Measurements from ENCODE around the gene LPXN.
A peak's percentile ranks its signal among the peaks of the same experiment; 100 is the strongest.

The LPXN gene

DNA sequence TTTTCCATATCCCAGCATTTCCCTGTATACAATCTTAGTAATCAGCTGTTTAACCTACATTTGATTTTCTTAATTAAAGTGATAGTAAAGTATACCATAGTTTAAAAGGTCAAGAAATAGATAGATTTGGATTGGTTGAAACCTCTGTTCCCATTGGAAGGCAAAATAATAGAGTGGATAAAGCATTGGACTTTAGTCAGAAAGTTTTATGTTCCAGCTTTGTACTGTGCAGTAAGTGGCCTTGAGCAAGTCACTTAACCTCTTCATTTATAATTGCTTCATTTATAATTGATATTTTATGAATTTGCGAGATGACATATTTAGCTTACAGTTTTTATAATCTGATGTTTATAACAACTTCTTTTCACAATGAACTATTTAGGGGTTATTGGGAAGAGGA is 6.8 kb upstream of the LPXN start:
- no peaks in the 10 kb centered on the region for H3K9me2 ChIP-seq (replicated peaks; ENCODE audit: insufficient read depth, low read length)
- H2AFZ ChIP-seq (ENCODE audit: low read length) = no peak overlapping the region
- no peaks in the 10 kb centered on the region for H3K9me3 ChIP-seq (replicated peaks; ENCODE audit: insufficient read depth, low read length)
- peaks cover 12% of the 10 kb centered on the region; the same call in 1 of the 2 replicates for H4K20me1 ChIP-seq (ENCODE audit: insufficient read depth, low read length)
- peaks cover 84% of the 10 kb centered on the region for H3K79me2 ChIP-seq (ENCODE audit: low read length)
- H3K4me3 ChIP-seq (ENCODE audit: low read length) = no peak overlapping the region
- peaks cover 9% of the 10 kb centered on the region; the same call in 1 of the 2 replicates for H3K36me3 ChIP-seq (replicated peaks; ENCODE audit: insufficient read depth, low read length)
- peaks cover 16% of the 10 kb centered on the region for H3F3A ChIP-seq (ENCODE audit: insufficient read depth, low read length)
- H3K4me2 ChIP-seq (ENCODE audit: low read depth, low read length) = peak overlapping the region; percentile 91; the same call in 1 of the 2 replicates
- no peaks in the 10 kb centered on the region for H3K27me3 ChIP-seq (replicated peaks; ENCODE audit: insufficient read depth, low read length)
- no peak overlapping the region for H3K27ac ChIP-seq (ENCODE audit: low read length)
- peaks cover 21% of the 10 kb centered on the region; the same call in 1 of the 2 replicates for H3K4me1 ChIP-seq (ENCODE audit: low read length)
- no peak for DNase-seq
- no peak overlapping the region for H3K9ac ChIP-seq (ENCODE audit: low read length)
- TF ChIP-seq EZH2 (optimal IDR thresholded peaks at IDR 0.05; ENCODE audit: low read depth, low read length) = no peak
- TF ChIP-seq CTCF (IDR thresholded peaks at IDR 0.05; ENCODE audit: low read length) = no peak
- no peak for TF ChIP-seq EZH2phosphoT487 (IDR thresholded peaks at IDR 0.05; ENCODE audit: low read length)

GRCh38 chr11:58580311-58580710 is 4.7 kb upstream of the LPXN start:
- peak overlapping the region; percentile 93; the same call in 1 of the 2 replicates for H3K27ac ChIP-seq (ENCODE audit: low read length)
- H3K9me3 ChIP-seq (replicated peaks; ENCODE audit: insufficient read depth, low read length) = no peaks in the 10 kb centered on the region
- H4K20me1 ChIP-seq (ENCODE audit: insufficient read depth, low read length) = peaks cover 12% of the 10 kb centered on the region; the same call in 1 of the 2 replicates
- H3K9me2 ChIP-seq (replicated peaks; ENCODE audit: insufficient read depth, low read length) = no peaks in the 10 kb centered on the region
- H3K79me2 ChIP-seq (ENCODE audit: low read length) = peaks cover 77% of the 10 kb centered on the region
- H2AFZ ChIP-seq (ENCODE audit: low read length) = no peak overlapping the region
- TF ChIP-seq EZH2 (optimal IDR thresholded peaks at IDR 0.05; ENCODE audit: low read depth, low read length) (no peak), EZH2phosphoT487 (IDR thresholded peaks at IDR 0.05; ENCODE audit: low read length) (no peak), CTCF (IDR thresholded peaks at IDR 0.05; ENCODE audit: low read length) (no peak)
- DNase-seq = no peak
- H3K4me2 ChIP-seq (ENCODE audit: low read depth, low read length) = peak overlapping the region; percentile 91
- peak overlapping the region; percentile 98; the same call in 1 of the 2 replicates for H3K9ac ChIP-seq (ENCODE audit: low read length)
- peaks cover 9% of the 10 kb centered on the region; the same call in 1 of the 2 replicates for H3K36me3 ChIP-seq (replicated peaks; ENCODE audit: insufficient read depth, low read length)
- H3K4me3 ChIP-seq (ENCODE audit: low read length) = peak overlapping the region; percentile 78
- H3F3A ChIP-seq (ENCODE audit: insufficient read depth, low read length) = peaks cover 36% of the 10 kb centered on the region
- H3K4me1 ChIP-seq (ENCODE audit: low read length) = peaks cover 27% of the 10 kb centered on the region
- H3K27me3 ChIP-seq (replicated peaks; ENCODE audit: insufficient read depth, low read length) = no peaks in the 10 kb centered on the region

GRCh38 chr11:58579192-58580129 is 3.8 kb upstream of the LPXN start:
- H3K4me2 ChIP-seq (ENCODE audit: low read depth, low read length) = peak overlapping the region; percentile 91
- peaks cover 4% of the 10 kb centered on the region; the same call in 1 of the 2 replicates for H3K36me3 ChIP-seq (replicated peaks; ENCODE audit: insufficient read depth, low read length)
- H4K20me1 ChIP-seq (ENCODE audit: insufficient read depth, low read length) = 0 out of 2 replicates have a peak, but pooled peaks cover 9% of the 10 kb centered on the region
- peaks cover 43% of the 10 kb centered on the region for H3F3A ChIP-seq (ENCODE audit: insufficient read depth, low read length)
- H3K27me3 ChIP-seq (replicated peaks; ENCODE audit: insufficient read depth, low read length) = no peaks in the 10 kb centered on the region
- H2AFZ ChIP-seq (ENCODE audit: low read length) = peak overlapping the region; percentile 22; the same call in 1 of the 2 replicates
- H3K27ac ChIP-seq (ENCODE audit: low read length) = peak overlapping the region; percentile 93
- peak overlapping the region; percentile 98 for H3K9ac ChIP-seq (ENCODE audit: low read length)
- peak; percentile 93 for DNase-seq
- peaks cover 77% of the 10 kb centered on the region for H3K79me2 ChIP-seq (ENCODE audit: low read length)
- H3K4me3 ChIP-seq (ENCODE audit: low read length) = peak overlapping the region; percentile 78
- no peaks in the 10 kb centered on the region for H3K9me3 ChIP-seq (replicated peaks; ENCODE audit: insufficient read depth, low read length)
- TF ChIP-seq EZH2phosphoT487 (IDR thresholded peaks at IDR 0.05; ENCODE audit: low read length) (no peak), CTCF (IDR thresholded peaks at IDR 0.05; ENCODE audit: low read length) (peak; percentile 72)
- H3K9me2 ChIP-seq (replicated peaks; ENCODE audit: insufficient read depth, low read length) = no peaks in the 10 kb centered on the region
- peaks cover 27% of the 10 kb centered on the region for H3K4me1 ChIP-seq (ENCODE audit: low read length)

Measured in MM.1S (cell line).